Lower leg skin (tissue), 4 donors: Measurements from ENCODE around the gene MLH1. TPM values are rescaled to one million over a fixed set of nuclear protein-coding genes. Genes with fewer than 3 reads are reported as not detected.

ENCODE experiments used
- DNase-seq, 2 donors: peaks; one replicate each; pipeline ENCODE4 v3.0.0-alpha.2; 2019; ENCODE audit warnings: low spot score in 2 of 2
- H3K4me3 ChIP-seq: fragments of 200-600 bp; sonication (generic); 2 replicates; pipeline ENCODE4 v1.5.1; 2017; ENCODE audit warnings: mild to moderate bottlenecking, low read depth; ENCODE audit not compliant: poor library complexity, severe bottlenecking
- CTCF ChIP-seq, 3 donors: fragments of 450-650 bp; IDR thresholded peaks; one replicate each; pipeline ENCODE4 v1.5.1; 2016; ENCODE audit warnings: antibody characterized with exemption in 3 of 3, mild to moderate bottlenecking in 3 of 3, moderate library complexity in 2 of 3
- POLR2A ChIP-seq, 2 donors: fragments of 450-650 bp; IDR thresholded peaks; one replicate each; pipeline ENCODE4 v1.6.1; 2016 to 2017; ENCODE audit warnings: antibody characterized with exemption in 2 of 2, mild to moderate bottlenecking in 1 of 2, moderate library complexity in 1 of 2
- WGBS, 2 donors: methylation state at CpG; one replicate each; pipeline ENCODE4 v1.1.5; 2018; 5-methylcytosine and 5-hydroxymethylcytosine counted together
- intact Hi-C: fragments of 100-400 bp; cut with DNase I; formaldehyde crosslinking; loops from one replicate; pipeline ENCODE4 v1.15.0; 2023; ENCODE audit warnings: low total_unique reads
- total RNA-seq, 4 donors: library from RNA; depleted of rRNA; stranded (reverse); fragments of >200 nt; gene quantifications; one replicate each; pipeline ENCODE4 v1.1.0, GENCODE V29; 2016

The MLH1 gene
- total RNA-seq, 4 donors from 2014 or later, result 16.6 to 26.5 (median 20.8) TPM

GRCh38 chr3:37096288-37096687 is 103.0 kb downstream of the MLH1 start:
- TF ChIP-seq CTCF (IDR thresholded peaks at IDR 0.05), result no peak
- intact Hi-C loops, result no loop called here
- WGBS, 2 donors, result 41 to 45% methylated on average over 1 of the region's 1 CpG
- DNase-seq, result no peak
- H3K4me3 ChIP-seq, result no peak overlapping the region

- DNase-seq, result no peak
- TF ChIP-seq CTCF (IDR thresholded peaks at IDR 0.05) (no peak), POLR2A (IDR thresholded peaks at IDR 0.05) (no peak)
- 86 to 88% methylated on average over 1 of the region's 1 CpG for WGBS, 2 donors
- H3K4me3 ChIP-seq, result no peak overlapping the region
- intact Hi-C loops, result no loop called here
Measured at GRCh38 chr3:37096975-37097374, 103.7 kb downstream of the MLH1 start.

- TF ChIP-seq CTCF (IDR thresholded peaks at IDR 0.05) (no peak), POLR2A (IDR thresholded peaks at IDR 0.05) (no peak)
- H3K4me3 ChIP-seq, result no peak overlapping the region
- DNase-seq, result no peak
- intact Hi-C loops, result no loop called here
Measured at GRCh38 chr3:37097776-37098175, 104.5 kb downstream of the MLH1 start.

- no peak overlapping the region for H3K4me3 ChIP-seq
- TF ChIP-seq CTCF (IDR thresholded peaks at IDR 0.05) (no peak), POLR2A (IDR thresholded peaks at IDR 0.05) (no peak)
- WGBS, 2 donors, result 73 to 89% methylated on average over 2 of the region's 2 CpGs
- DNase-seq, result no peak
- intact Hi-C loops, result no loop called here
Measured at GRCh38 chr3:37098884-37099283, 105.6 kb downstream of the MLH1 start.

GRCh38 chr3:37099469-37099868 is 106.2 kb downstream of the MLH1 start:
- DNase-seq, result no peak
- no peak overlapping the region for H3K4me3 ChIP-seq
- TF ChIP-seq CTCF (IDR thresholded peaks at IDR 0.05) (no peak), POLR2A (IDR thresholded peaks at IDR 0.05) (no peak)
- intact Hi-C loops, result no loop called here

GRCh38 chr3:37100411-37100810 is 107.1 kb downstream of the MLH1 start:
- no peak overlapping the region for H3K4me3 ChIP-seq
- 84 to 88% methylated on average over 1 of the region's 1 CpG for WGBS, 2 donors
- TF ChIP-seq CTCF (IDR thresholded peaks at IDR 0.05) (no peak), POLR2A (IDR thresholded peaks at IDR 0.05) (no peak)
- DNase-seq, result no peak
- intact Hi-C loops, result no loop called here
